Upper lobe of left lung (tissue), 6 donors: ENCODE data around the gene NSD2. TPM values are rescaled to one million over a fixed set of nuclear protein-coding genes. Genes with fewer than 3 reads are reported as not detected.

Source experiments
- ATAC-seq, 2 donors: fragments of 200-7000 bp; cut with Tn5 transposase; one replicate each; pipeline ENCODE4 v1.9.1; 2022; ENCODE audit warnings: mild to moderate bottlenecking in 2 of 2, moderate library complexity in 2 of 2; ENCODE audit not compliant: low FRiP score in 2 of 2
- DNase-seq, 2 donors: peaks; one replicate each; pipeline ENCODE4 v3.0.0-alpha.2; 2019 to 2020
- H3K27ac ChIP-seq, 4 donors: fragments of 200-600 bp; sonication (generic); one replicate each; pipeline ENCODE4 v1.5.1; 2016 to 2019
- H3K27me3 ChIP-seq, 4 donors: fragments of 200-600 bp; sonication (generic); one replicate each; pipeline ENCODE4 v1.5.1; 2017 to 2019
- H3K36me3 ChIP-seq, 4 donors: fragments of 200-600 bp; sonication (generic); one replicate each; pipeline ENCODE4 v1.5.1; 2016 to 2019
- H3K4me1 ChIP-seq, 4 donors: fragments of 200-600 bp; sonication (generic); one replicate each; pipeline ENCODE4 v1.5.1; 2018 to 2019
- H3K4me3 ChIP-seq, 4 donors: fragments of 200-600 bp; sonication (generic); one replicate each; pipeline ENCODE4 v1.5.1; 2017 to 2019; ENCODE audit warnings: mild to moderate bottlenecking in 2 of 4, moderate library complexity in 1 of 4
- H3K9me3 ChIP-seq, 4 donors: fragments of 200-600 bp; sonication (generic); one replicate each; pipeline ENCODE4 v1.5.1; 2018 to 2019
- CTCF ChIP-seq, 6 experiments: fragments of 450-650 bp in 4 of 6; fragments of 200-600 bp in 2 of 6; sonication (generic) in 2 of 6; IDR thresholded peaks; one replicate each; pipeline ENCODE4 v1.5.1; 2016 to 2019; ENCODE audit warnings: antibody characterized with exemption in 6 of 6
- EP300 ChIP-seq, 4 donors: sonication (generic); formaldehyde crosslinking; IDR thresholded peaks; one replicate each; pipeline ENCODE4 v1.5.1; 2017; ENCODE audit warnings: antibody characterized with exemption in 4 of 4, control low read depth in 2 of 4
- POLR2A ChIP-seq, 4 donors: fragments of 450-650 bp; IDR thresholded peaks; one replicate each; pipeline ENCODE4 v1.5.1; 2016 to 2017; ENCODE audit warnings: antibody characterized with exemption in 4 of 4, mild to moderate bottlenecking in 2 of 4
- POLR2AphosphoS5 ChIP-seq, 2 donors: sonication (generic); formaldehyde crosslinking; IDR thresholded peaks; one replicate each; pipeline ENCODE4 v1.5.1; 2017; ENCODE audit warnings: antibody characterized with exemption in 2 of 2
- WGBS, 2 donors: methylation state at CpG; one replicate each; pipeline ENCODE4 v1.1.5; 2017 to 2018; 5-methylcytosine and 5-hydroxymethylcytosine counted together
- total RNA-seq, 6 donors: library from RNA; depleted of rRNA in 4 of 6; stranded (reverse); fragments of >200 nt in 4 of 6; gene quantifications; one replicate each; pipeline versions ENCODE4 v1.1.0 to v1.2.1, GENCODE V29; 2016 to 2021
- donor health status: DM: no; HTN: no; CAD: no; lungs with moderate emphysema.
- donor health status: DM: no; HTN: yes; CAD: no; lungs with severe emphysema.

The NSD2 gene
- total RNA-seq, 6 donors from 2014 or later = 35.7 to 164 (median 53.1) TPM

DNA sequence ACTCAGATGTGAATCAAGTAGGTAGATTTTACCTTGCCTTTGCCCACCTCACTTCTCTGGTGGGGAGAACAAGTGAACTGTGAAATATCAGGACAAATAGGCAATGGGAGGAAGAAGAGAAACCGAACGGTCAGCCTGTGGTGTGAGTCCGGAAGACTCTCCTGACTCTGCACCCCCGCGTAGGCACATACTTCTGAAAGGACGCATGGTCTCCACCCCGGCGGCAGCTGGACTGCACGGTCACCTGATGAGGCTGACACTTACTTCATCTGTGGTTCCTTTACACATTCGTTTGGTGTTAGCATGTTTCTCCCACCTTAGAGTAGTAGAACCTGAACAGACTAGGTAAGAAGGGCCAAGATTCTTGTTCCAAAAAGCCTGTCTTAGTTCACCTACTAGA is 79.2 kb downstream of the NSD2 start:
- DNase-seq = no peak
- Histone ChIP-seq H3K4me1 (peaks cover 0 to 7% (median 3%) of the 10 kb centered on the region in 4 donors), H3K9me3 (no peaks in the 10 kb centered on the region), H3K27me3 (no peaks in the 10 kb centered on the region), H3K4me3 (no peak overlapping the region), H3K27ac (no peak overlapping the region), H3K36me3 (peaks cover 2 to 52% (median 26%) of the 10 kb centered on the region in 4 donors)
- TF ChIP-seq CTCF (IDR thresholded peaks at IDR 0.05) (no peak), POLR2A (IDR thresholded peaks at IDR 0.05) (no peak), POLR2AphosphoS5 (IDR thresholded peaks at IDR 0.05) (no peak), EP300 (IDR thresholded peaks at IDR 0.05) (no peak)
- 81 to 82% methylated on average over 10 of the region's 10 CpGs for WGBS, 2 donors
- ATAC-seq = no peak

- Histone ChIP-seq H3K27me3 (no peaks in the 10 kb centered on the region), H3K4me3 (no peak overlapping the region), H3K9me3 (no peaks in the 10 kb centered on the region), H3K27ac (no peak overlapping the region), H3K4me1 (peaks cover 0 to 7% (median 3%) of the 10 kb centered on the region in 4 donors), H3K36me3 (peaks cover 2 to 59% (median 28%) of the 10 kb centered on the region in 4 donors)
- ATAC-seq (no peak), DNase-seq (peak in 1 of 2 donors; percentile 46)
- no peak for TF ChIP-seq POLR2AphosphoS5 (IDR thresholded peaks at IDR 0.05)
- TF ChIP-seq EP300 (IDR thresholded peaks at IDR 0.05) = no peak
- TF ChIP-seq CTCF (IDR thresholded peaks at IDR 0.05) = no peak
- no peak for TF ChIP-seq POLR2A (IDR thresholded peaks at IDR 0.05)
- WGBS, 2 donors = 96 to 100% methylated on average over 4 to 20 of the region's 20 CpGs
Measured at GRCh38 chr4:1952058-1952700, 81.0 kb downstream of the NSD2 start.

DNA sequence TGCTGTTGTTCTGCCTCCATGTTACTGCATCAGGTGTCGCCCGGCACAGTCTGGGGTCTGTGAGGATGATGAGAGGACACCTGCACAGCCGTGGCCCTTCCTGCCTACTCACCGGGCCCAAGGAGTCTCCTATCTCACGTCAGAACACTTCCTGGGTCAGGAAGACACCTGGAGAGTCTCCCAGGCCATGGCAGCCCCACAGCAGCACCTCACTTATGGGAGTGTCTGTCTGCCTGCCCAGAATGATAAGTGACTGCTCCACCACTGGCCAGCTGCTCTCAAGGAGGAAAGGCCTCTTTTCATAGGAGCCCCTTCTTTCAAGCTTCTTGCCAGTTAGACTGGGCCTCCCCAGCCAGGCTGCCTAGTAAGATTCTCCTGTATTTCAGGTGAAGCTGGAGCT is 81.5 kb downstream of the NSD2 start:
- no peak for ATAC-seq
- DNase-seq = no peak
- no peak overlapping the region for H3K4me3 ChIP-seq
- TF ChIP-seq EP300 (IDR thresholded peaks at IDR 0.05) (no peak), POLR2AphosphoS5 (IDR thresholded peaks at IDR 0.05) (no peak), CTCF (IDR thresholded peaks at IDR 0.05) (no peak), POLR2A (IDR thresholded peaks at IDR 0.05) (no peak)
- peaks cover 2 to 64% (median 28%) of the 10 kb centered on the region in 4 donors for H3K36me3 ChIP-seq
- H3K27ac ChIP-seq = no peak overlapping the region
- peaks cover 0 to 7% (median 3%) of the 10 kb centered on the region in 4 donors for H3K4me1 ChIP-seq
- WGBS, 2 donors = 85% methylated on average over 5 of the region's 5 CpGs; no CpG with 5 or more reads in 1 of the 2 donors
- H3K9me3 ChIP-seq = no peaks in the 10 kb centered on the region
- H3K27me3 ChIP-seq = no peaks in the 10 kb centered on the region

GRCh38 chr4:1953335-1953734 is 82.1 kb downstream of the NSD2 start:
- WGBS, 2 donors = 98% methylated on average over 9 of the region's 9 CpGs
- no peak for TF ChIP-seq EP300 (IDR thresholded peaks at IDR 0.05)
- no peak for TF ChIP-seq CTCF (IDR thresholded peaks at IDR 0.05)
- H3K27me3 ChIP-seq = no peaks in the 10 kb centered on the region
- no peak overlapping the region for H3K4me3 ChIP-seq
- H3K27ac ChIP-seq = no peak overlapping the region
- H3K4me1 ChIP-seq = peaks cover 0 to 7% (median 3%) of the 10 kb centered on the region in 4 donors
- ATAC-seq (no peak), DNase-seq (no peak)
- no peaks in the 10 kb centered on the region for H3K9me3 ChIP-seq
- peaks cover 6 to 70% (median 31%) of the 10 kb centered on the region in 4 donors for H3K36me3 ChIP-seq

DNA sequence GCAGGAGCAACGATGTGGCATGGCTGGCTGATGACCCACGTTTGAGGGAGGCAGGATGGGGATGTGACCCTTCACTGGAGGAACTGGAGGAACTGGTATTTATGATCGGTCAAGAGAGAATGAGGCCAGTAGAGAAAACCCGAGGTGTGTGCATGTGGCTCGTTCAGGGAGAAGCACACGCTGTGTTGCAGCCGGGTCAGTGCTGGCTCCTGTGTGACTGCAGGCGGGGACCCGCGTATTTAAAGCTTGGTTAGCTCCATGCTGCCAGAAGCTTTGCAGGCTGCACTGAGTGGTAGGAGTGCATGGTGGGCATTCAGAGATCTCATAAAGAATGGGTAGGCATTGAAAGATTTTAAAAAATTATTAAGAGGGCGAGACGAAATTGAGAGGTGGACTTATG is 85.4 kb downstream of the NSD2 start:
- peaks cover 5 to 94% (median 52%) of the 10 kb centered on the region in 4 donors for H3K36me3 ChIP-seq

More for the DNA sequence above, 85.4 kb downstream of the NSD2 start:
- no peaks in the 10 kb centered on the region for H3K27me3 ChIP-seq
- DNase-seq = no peak
- WGBS, 2 donors = 95% methylated on average over 12 of the region's 12 CpGs
- H3K4me3 ChIP-seq = no peak overlapping the region
- no peaks in the 10 kb centered on the region for H3K9me3 ChIP-seq
- H3K4me1 ChIP-seq = no peaks in the 10 kb centered on the region
- no peak for TF ChIP-seq POLR2A (IDR thresholded peaks at IDR 0.05)
- TF ChIP-seq POLR2AphosphoS5 (IDR thresholded peaks at IDR 0.05) = no peak
- TF ChIP-seq EP300 (IDR thresholded peaks at IDR 0.05) = no peak
- no peak overlapping the region for H3K27ac ChIP-seq
- no peak for ATAC-seq
